Measurements from ENCODE around the gene DMRT3.
A peak's percentile ranks its signal among the peaks of the same experiment; 100 is the strongest.

DMRT3 gene

DNA sequence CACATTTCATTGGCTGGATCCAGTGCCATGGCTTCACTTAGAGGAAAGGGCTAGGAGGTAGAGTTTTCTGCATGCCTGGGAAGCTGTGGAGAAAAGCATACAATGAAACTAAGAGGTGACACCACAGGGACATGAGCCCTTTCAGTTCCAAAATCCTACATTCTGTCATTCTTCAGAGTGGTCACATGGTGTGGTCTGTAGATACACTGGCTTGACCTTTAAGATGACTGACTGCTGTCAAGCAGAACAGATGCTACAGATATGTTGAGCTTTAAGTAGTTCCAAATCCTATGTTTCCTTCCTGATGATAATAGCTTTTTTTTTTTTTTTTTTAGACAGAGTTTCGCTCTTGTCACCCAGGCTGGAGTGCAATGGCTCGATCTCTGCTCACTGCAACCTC, 26.2 kb downstream of the DMRT3 start:
- no peak for DNase-seq (ENCODE audit: low read depth in 2 of 2)

DNA sequence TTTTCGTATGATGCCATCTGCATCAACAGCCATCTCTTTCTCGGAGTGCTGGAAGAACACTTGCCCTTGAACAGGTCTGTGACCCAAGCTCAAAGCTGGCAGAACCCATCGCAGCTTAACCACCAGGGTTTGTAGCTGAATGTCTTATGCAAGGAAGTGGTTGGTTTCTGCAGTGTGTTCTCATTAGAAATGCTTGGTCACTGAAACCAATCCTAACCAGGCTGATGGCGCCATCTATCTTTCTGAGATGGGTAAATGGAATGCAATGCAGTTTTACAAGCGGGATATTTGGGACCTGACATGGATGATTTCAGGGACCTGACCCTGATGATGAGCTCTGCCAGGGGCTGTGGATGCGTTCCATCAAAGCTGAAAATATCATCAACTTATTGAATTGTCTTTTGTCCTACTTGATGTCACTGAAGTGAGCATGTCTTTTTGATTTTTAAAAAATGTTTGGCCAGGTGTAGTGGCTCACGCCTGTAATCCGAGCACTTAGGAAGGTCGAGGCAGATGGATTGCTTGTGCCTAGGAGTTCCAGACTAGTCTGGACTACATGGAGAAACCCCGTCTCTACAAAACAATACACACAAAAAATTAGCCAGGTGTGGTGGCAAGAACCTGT, 28.7 kb downstream of the DMRT3 start:
- peak in 1 of 2 experiments; percentile 21 for DNase-seq (ENCODE audit: low read depth in 2 of 2)

DNA sequence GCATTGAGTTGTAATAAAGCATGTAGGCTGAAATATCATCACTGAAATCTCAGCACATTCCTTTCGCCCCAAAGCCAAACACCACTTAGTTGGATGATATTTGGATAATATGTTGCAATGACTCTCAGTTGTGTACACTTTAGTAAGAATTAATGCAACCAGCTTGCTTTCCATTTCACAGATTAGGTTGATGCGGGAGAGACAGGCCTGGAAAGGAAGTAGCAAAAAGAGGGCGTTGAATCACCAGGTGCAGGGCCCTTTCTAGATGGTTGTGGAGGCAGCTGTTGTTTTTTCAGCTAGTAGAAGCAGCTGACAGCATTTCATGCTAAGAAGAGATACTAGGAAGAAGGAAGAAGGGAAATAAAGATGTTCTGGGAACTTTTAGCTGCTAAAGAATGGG, 30.9 kb downstream of the DMRT3 start:
- DNase-seq (ENCODE audit: low read depth in 2 of 2) = no peak

GRCh38 chr9:1008216-1008615, 31.8 kb downstream of the DMRT3 start:
- no peak for DNase-seq (ENCODE audit: low read depth in 2 of 2)

- DNase-seq (ENCODE audit: low read depth in 2 of 2) = peak; percentile 46 to 54
These were observed 32.7 kb downstream of the DMRT3 start for GRCh38 chr9:1009101-1009707.

DNA sequence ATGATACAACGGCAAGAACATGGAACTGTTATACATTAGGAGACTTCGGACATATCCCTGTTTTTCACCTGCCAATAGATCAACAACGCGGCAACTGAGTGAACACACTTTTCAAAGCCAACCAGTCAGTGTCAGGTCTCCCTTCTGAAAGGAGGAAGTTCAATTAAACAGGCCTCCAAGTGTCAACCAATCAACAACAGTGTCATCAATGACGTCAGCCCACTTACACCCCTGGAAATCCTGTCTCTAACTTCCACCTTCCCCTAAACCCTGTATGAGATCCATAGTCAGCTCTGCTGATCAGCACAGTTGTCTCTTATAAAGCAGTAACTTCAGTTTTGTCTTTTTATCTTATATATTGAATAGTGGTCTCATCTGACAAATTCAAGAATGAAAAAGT, 36.6 kb downstream of the DMRT3 start:
- no peak for DNase-seq (ENCODE audit: low read depth in 2 of 2)

GRCh38 chr9:1014225-1014624, 37.8 kb downstream of the DMRT3 start:
- DNase-seq (ENCODE audit: low read depth in 2 of 2) = no peak

DNA sequence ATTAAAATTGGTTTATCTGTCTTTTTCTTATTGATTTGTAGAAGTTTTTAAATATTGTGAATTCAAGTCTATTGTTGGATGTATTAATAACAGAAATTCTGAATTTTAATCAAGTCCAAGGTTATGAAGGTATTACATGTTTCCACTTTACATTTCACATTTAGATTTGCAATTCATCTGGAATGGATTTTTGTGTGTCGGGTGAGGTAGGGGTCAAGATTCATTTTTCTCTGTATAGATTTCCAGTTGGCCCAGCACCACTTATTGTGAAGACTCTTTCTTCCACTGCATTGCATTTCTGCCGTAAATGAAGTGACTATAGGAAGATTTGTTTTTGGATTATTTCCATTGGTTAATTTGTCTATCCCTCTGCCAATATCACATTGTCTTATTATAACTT, 38.2 kb downstream of the DMRT3 start:
- DNase-seq (ENCODE audit: low read depth in 2 of 2) = no peak

- no peak for DNase-seq (ENCODE audit: low read depth in 2 of 2)
These were observed 41.7 kb downstream of the DMRT3 start for GRCh38 chr9:1018121-1018520.

GRCh38 chr9:1024112-1024511, 47.7 kb downstream of the DMRT3 start:
- DNase-seq (ENCODE audit: low read depth in 2 of 2) = no peak

GRCh38 chr9:1025131-1025530, 48.7 kb downstream of the DMRT3 start:
- DNase-seq (ENCODE audit: low read depth in 2 of 2) = no peak

- no peak for DNase-seq (ENCODE audit: low read depth in 2 of 2)
These were observed 49.8 kb downstream of the DMRT3 start for GRCh38 chr9:1026219-1026618.

- no peak for DNase-seq (ENCODE audit: low read depth in 2 of 2)
These were observed 52.2 kb downstream of the DMRT3 start for GRCh38 chr9:1028501-1029190.

DNA sequence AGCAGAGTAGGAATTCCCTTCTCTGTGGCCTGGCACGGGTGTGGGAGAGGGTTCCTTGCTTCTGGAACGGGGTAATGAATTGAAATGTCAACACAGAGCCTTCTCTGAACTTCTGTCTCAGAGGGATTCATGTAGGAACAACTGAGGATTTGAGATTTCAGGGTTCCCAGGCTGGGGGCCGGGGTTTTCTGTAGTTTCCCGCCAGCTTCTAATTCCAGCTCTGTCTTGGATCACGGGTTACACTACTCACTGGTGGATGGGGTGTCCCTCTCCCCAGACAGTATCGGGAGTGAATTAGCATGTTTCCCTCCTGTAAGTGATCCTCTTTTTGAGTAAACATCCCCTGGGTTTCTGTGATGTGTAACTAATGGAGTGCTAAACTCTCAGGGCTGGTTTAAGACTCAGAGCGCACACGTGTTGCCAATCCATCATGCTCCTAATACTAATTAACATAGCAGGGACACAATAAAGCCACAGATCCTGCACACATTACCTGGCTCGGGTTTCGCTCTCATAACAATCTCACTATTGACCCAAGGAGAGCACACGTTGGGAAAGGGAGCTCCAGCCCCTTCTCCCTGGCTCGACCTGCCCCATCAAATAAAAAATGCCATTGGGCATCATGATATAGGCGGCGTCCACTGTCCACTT, 55.6 kb downstream of the DMRT3 start:
- DNase-seq (ENCODE audit: low read depth in 2 of 2) = no peak

- no peak for DNase-seq (ENCODE audit: low read depth in 2 of 2)
These were observed 57.8 kb downstream of the DMRT3 start for GRCh38 chr9:1034271-1034670.

DNA sequence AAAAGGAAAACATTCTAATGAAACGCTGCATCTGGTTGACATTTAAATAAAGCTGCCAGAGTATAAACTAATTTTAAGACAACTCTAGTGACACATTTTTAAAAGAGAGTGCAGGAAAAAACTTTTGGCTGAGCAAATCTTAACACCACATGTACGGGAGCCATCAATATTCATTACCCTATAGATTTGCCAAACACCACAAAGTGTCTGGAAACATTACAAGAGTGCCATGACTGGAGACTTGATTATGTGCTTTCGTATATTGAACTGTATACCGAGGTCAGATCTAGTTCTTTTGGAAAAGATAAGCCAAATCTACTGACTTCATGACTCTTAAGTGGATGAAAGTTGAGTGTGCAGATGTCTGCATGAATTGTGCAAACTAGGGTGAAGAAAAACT, 63.1 kb downstream of the DMRT3 start:
- DNase-seq (ENCODE audit: low read depth in 2 of 2) = no peak

Measured in fibroblast of skin of left quadriceps (primary cell).